SK-N-MC (cell line): ENCODE data around the gene GGCX.

Experiments used
- EZH2 ChIP-seq: fragments of 200-600 bp; sonication (generic); IDR thresholded peaks from one replicate; pipeline ENCODE4 v1.6.1; 2017; ENCODE audit warnings: antibody characterized with exemption
- POLR2AphosphoS5 ChIP-seq: IDR thresholded peaks from 2 replicates; pipeline ENCODE4 v1.6.1; 2012; ENCODE audit warnings: mild to moderate bottlenecking, low read depth, low read length, borderline replicate concordance

- TF ChIP-seq POLR2AphosphoS5: no peak
- no peak for TF ChIP-seq EZH2
Measured at GRCh38 chr2:85529809-85530208, 31.5 kb downstream of the GGCX start.
